ENCODE data around the gene MAP3K2.

Gene MAP3K2

DNA sequence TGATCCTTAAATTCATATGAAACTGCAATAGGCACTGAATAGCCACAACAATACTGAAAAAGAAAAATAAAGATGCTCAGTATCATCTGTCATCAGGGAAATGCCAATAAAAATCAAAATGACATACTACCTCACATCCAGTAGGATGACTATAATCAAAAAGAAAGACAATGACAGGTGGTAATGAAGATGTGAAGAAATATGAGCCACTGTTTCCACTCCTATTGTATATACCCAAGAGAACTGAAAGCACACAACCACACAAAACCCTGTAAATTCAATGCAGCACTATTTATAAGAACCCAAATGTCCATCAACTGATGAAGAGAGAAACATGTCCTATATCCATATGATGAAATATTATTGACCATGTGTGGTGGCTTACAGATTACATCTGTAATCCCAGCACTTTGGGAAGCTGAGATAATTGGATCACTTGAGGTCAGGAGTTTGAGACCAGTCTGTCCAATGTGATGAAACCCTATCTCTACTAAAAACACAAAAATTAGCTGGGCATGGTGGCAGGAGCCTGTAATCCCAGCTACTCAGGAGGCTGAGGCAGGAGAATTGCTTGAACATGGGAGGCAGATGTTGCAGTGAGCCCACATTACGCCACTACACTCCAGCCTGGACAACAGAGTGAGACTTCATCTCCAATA is 39.9 kb downstream of the MAP3K2 start:
- no peak for DNase-seq

DNA sequence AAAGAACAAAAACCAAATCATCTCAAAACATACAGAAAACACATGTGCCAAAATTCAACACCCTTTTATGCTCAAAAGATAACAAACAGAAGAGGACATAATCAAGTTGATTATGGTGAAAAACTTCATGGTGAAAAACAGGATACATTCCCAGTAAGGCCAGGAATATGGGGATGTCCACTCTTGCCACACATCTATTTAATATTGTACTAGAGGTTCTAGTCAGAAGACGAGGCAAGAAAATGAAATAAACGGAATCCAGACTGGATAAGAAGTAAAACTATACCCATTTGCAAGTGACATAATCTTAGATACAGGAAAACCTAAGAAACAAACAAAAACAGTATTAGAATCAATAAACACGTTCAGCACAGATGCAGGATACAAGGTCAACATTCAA is 40.8 kb downstream of the MAP3K2 start:
- DNase-seq: no peak

DNA sequence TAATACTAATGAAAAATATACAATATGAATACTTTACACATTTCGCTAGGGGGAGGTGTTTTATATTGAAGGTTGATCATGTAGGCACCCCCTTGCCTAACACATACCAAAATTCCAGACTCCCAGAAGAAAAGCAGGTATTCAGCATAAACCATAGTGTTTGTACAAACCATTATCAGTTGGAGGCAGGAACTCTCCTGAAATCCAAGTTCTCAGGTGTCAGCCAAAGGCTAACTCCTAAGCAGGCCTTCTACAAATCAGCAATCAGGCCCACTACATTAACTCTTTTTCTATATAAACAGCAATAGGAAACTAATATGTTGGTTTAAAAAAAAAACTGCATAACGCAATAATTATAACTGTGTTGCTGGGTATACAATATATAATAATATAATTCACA is 44.5 kb downstream of the MAP3K2 start:
- no peak for DNase-seq

GRCh38 chr2:127342101-127342500 is 45.7 kb downstream of the MAP3K2 start:
- DNase-seq: no peak

DNA sequence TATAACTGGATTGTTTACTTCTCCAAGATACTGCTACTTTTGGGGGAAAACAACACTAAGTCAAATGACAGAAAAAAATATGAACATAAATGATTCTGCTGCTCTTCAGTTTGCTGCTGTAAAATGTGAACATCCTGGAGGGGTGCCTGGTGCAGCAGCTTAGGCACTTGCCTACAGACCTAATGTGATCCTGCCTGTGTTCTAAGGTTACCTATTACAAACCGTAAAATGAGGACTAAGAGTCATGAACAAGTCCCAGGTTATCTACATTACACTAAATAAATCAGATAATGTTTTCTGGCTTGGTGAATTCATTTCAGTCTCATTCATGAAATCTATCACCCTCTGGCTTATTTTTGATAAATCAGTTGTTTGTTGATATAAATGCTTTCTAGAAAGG is 55.4 kb downstream of the MAP3K2 start:
- no peak for DNase-seq

GRCh38 chr2:127330753-127331152 is 57.0 kb downstream of the MAP3K2 start:
- no peak for DNase-seq

- no peak for DNase-seq
Observed at GRCh38 chr2:127326289-127326945, 61.4 kb downstream of the MAP3K2 start.

GRCh38 chr2:127324635-127325034 is 63.1 kb downstream of the MAP3K2 start:
- peak in 1 of 2 experiments; percentile 56 for DNase-seq

GRCh38 chr2:127321303-127321702 is 66.5 kb downstream of the MAP3K2 start:
- peak; percentile 10 to 17 for DNase-seq

GRCh38 chr2:127320586-127321275 is 67.0 kb downstream of the MAP3K2 start:
- DNase-seq: no peak

- no peak for DNase-seq
Observed at GRCh38 chr2:127320067-127320466, 67.7 kb downstream of the MAP3K2 start.

- DNase-seq: no peak
Observed at GRCh38 chr2:127314193-127314988, 73.4 kb downstream of the MAP3K2 start.

DNA sequence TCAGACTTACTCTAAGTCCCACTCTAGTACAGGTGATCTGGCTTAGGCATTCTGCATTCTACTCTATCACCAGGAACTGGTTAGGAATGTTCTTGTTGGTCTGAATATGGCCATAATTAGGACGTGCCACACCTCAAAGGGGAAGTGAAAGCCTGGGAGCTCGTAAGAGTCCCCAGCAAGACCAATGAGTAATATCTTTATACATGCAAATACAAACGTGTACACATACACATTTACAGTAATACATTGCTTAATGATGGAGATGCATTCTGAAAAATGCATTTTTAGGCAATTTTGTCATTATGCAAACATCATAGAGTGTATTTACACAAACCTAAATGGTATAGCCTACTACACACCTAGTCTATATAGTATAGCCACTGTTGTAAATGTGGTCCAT is 74.4 kb downstream of the MAP3K2 start:
- DNase-seq: no peak

- no peak for DNase-seq
Observed at GRCh38 chr2:127310980-127311379, 76.8 kb downstream of the MAP3K2 start.

DNA sequence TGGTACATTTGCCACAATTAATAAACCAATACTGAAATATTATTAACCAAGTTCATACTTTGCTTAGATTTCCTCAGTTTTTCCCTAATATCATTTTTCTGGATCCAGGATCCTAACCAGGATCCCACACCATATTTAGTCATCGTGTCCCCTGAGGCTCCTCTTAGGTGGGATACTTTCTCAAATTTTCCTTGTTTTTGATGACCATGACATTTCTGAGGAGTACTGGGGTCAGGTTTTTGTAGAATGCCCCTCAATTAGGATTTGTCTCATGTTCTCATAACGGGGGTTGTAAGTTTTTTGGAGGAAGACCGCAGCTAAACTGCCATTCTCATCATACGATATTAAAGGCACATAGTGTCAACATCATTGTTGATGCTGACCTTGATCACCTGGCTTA is 78.3 kb downstream of the MAP3K2 start:
- no peak for DNase-seq

- DNase-seq: no peak
Observed at GRCh38 chr2:127308586-127309138, 79.1 kb downstream of the MAP3K2 start.

DNA sequence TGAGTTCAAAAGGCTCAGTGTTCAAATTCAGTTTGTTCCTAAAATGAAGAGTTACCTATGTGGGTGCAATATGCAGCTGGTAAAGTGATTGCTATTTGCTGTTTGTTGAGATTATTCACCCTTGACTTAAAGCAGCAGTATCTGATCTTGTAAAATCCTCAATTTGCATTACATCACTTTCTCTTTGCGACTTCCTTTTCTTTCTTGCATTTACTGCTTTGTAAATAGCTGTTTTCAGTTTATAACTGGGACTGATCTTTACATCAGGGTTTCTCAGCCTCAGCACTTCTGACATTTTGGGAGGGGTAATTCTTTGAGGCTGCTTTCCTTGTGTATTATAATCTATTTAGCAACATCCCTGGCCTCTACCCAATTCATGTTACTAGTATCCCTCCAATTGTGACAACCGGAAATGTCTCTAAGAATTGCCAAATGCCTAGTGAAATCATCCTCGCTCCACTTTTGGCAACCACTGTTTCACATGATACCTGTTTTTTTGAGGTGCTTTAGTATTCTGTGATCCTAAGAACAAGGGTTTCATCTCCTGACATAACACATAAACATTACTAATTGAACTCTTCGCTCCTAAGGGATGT is 81.7 kb downstream of the MAP3K2 start:
- no peak for DNase-seq

DNA sequence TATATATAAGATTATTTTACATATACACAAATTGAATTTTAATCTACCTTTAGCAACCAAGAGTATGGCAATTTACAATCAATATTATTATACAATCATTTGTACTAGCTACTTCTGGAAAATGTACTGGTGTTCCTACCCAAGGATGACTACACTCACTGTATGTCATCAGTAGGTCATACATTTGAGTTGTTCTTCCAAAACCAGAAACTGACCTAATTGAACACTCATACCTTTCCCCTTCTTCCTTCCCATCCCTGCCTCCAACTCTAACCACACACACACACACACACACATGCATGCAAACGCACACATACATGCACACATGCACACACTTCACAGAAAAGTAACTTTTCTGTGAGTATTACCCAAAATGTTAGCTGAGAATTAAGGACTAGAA is 85.6 kb downstream of the MAP3K2 start:
- DNase-seq: no peak

DNA sequence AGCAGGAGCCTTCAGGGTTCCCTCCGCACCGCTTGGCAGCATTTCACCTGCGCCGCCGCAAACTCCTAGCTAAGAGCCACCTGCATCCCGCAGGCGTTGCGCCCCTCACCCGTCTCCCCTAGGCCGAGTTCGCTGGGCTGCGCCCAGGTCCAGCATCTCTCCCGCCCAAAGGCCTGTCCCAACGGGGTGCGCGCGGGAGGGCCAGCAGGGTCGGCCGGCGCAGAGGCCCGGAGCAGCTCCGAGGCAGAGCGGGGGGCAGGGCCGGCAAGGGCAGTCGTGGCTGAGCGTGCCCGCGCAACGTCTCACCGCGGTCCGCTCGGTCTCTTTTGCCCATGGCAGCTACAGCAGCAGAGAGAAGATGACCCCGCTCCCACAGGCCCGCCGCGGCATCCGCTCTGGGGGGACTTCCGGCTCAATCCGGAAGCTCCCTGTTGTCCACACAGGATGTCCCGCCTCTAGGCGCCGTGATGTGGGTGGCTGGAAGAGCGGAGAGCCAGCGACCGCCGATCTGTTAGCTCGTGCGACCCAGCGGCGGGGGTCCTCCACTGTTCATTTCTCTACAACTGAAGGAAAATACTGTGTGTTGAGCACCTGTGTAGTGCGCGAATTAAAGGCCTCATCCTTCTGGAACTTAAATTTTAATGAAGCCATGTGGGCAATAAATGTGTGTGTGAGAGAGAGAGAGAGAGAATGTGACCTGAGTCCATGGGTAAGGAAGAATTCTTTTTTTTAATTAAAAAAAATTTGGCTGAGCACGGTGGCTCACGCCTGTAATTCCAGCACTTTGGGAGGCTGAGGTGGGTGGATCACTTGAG is 93.8 kb downstream of the MAP3K2 start, which contains the start of gene ERCC3:
TSS of gene ERCC3 (minus strand) at position 397 of the 815 bp plus-strand sequence. CDS start at position 334, 63 bp downstream.
- DNase-seq: peak; percentile 75 to 87

DNA sequence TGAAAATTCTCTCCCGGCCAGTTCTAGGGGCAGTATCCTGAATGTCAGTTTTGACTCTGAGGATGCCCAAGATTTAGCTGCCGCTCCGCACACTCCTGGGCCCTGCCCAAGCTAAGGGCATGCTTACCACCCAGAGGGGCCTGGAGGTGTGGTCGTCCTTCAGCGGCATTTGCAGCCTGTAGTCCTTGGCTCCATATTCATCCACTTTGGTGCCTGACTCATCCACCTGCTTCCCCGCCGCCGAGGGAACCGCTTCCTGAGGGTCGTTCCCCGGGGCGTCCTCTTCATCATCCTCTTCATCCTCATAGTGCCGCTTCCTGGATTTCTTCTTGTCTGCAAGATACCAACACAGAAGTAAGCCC is 94.4 kb downstream of the MAP3K2 start:
- DNase-seq: peak in 1 of 2 experiments; percentile 45

DNA sequence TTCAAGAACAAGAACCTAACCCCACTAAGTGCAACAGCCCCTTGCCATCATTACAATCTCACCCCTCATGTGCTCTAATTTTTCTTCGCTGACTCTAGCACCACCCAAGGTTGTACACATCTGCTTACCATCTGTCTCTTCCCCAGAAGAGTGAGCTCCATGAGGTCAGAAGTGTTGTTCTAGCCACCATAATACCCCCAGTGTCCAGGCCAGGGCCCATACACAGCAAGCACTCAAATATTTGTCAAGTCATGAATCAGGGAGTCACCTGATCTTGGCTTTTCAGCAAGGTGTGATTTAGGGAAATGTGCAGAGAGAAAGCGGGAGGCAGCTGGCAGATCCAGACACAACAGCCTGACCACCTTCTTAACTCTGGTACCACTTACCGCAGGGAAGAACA is 99.5 kb downstream of the MAP3K2 start:
- no peak for DNase-seq

DNA sequence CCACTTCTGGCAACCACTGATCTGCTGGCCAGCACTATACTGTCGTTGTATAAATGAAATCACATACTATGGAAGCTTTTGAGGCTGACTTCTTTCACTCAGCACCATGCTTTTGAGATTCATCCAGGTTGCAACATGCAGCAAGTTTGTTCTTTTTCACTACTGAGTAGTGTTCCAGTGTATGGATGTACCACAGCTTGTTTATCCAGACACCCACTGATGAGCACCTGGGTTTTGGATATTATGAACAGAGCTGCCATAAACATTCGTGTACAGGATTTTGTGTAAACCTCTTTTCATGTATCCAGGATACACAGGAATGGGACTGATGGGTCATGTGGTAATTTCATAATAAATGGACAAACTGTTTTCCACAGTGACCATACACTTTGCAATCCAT is 104.5 kb downstream of the MAP3K2 start:
- no peak for DNase-seq

All from NCI-H526 (cell line).